Stimulated activated CD4-positive, alpha-beta T cell treated with anti-CD3 and anti-CD28 coated beads, Interleukin-12 subunit alpha, Interleukin-12 subunit beta, amount 100 ng/mL, for 4 hours (primary cell): ENCODE measurements around the gene SLF2.
A peak's percentile ranks its signal among the peaks of the same experiment; 100 is the strongest.

Experiments
- DNase-seq: peaks from one replicate; pipeline ENCODE4 v3.0.0-alpha.2; 2020

SLF2 gene

GRCh38 chr10:101002456-101002855 is 89.7 kb downstream of the SLF2 start:
- DNase-seq = no peak

GRCh38 chr10:101003639-101004206 is 91.0 kb downstream of the SLF2 start:
- no peak for DNase-seq

DNA sequence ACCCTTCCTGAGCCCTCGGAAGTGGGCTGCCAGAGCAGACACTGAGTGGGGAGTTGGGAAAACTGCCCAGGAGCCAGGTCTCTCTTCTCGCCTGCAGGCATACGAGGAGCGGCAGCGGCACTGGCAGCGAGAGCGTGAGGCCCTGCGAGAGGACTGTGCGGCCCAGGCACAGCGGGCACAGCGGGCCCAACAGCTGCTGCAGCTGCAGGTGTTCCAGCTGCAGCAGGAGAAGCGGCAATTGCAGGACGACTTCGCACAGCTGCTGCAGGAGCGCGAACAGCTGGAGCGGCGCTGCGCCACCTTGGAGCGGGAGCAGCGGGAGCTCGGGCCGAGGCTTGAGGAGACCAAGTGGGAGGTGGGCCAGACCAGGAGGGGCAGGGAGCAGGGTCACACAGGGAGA is 92.6 kb downstream of the SLF2 start:
- DNase-seq = no peak

GRCh38 chr10:101005869-101006567 is 93.3 kb downstream of the SLF2 start:
- DNase-seq = no peak

DNA sequence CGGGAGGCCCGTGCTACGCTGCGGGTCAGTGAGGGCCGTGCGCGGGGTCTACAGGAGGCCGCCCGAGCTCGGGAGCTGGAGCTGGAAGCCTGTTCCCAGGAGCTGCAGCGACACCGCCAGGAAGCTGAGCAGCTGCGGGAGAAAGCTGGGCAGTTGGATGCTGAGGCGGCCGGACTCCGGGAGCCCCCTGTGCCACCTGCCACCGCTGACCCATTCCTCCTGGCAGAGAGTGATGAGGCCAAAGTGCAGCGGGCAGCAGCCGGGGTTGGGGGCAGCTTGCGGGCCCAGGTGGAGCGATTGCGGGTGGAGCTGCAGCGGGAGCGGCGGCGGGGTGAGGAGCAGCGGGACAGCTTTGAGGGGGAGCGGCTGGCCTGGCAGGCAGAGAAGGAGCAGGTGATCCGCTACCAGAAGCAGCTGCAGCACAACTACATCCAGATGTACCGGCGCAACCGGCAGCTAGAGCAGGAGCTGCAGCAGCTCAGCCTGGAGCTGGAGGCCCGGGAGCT is 93.9 kb downstream of the SLF2 start:
- DNase-seq = no peak

GRCh38 chr10:101007099-101007711 is 94.4 kb downstream of the SLF2 start:
- DNase-seq = no peak

DNA sequence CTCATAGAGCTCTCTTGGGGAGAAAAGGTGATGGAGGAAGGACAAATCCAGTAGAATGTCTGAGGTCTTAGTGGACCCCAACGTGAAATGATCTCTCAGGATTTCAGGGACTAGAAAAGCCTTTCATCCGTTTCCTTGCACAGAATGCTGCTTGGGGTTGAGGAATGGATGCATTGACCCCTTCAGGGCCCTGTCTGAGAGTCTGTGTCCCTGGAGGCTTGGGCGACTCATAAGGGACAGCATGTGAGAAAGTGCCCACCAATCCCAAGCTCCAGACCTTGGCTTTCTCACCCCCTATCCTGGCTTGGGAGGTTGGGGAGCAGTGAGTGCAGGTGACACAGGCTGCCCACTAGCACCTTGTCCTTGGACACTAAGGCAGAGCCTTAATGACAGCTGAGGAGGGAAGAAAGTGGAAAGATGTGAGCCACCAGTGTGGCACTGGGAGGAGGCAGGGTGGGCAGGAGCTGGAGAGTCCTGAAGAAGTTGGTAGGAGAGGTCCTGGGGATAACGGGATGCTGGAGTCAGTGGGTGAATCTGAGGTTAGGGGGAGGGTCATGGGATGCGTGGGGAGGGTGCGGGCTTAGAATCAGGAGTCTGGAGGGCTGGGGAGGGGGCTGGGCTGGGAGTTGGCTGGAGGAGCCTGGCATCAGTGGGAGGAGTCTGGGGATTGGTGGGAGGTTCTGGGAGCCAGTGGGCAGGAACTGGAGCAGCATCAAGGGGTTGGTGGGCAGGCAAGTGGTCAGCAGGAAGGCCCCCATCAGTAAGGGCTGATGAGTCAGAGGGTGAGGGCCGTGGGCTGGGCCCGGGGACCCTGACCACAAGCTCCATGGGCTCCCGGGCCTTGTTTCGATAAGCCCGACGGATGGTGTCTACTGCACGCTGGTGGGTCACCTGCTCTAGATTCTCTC is 95.4 kb downstream of the SLF2 start:
- no peak for DNase-seq

- DNase-seq = no peak
Measured at GRCh38 chr10:101008823-101009423, 96.2 kb downstream of the SLF2 start.

DNA sequence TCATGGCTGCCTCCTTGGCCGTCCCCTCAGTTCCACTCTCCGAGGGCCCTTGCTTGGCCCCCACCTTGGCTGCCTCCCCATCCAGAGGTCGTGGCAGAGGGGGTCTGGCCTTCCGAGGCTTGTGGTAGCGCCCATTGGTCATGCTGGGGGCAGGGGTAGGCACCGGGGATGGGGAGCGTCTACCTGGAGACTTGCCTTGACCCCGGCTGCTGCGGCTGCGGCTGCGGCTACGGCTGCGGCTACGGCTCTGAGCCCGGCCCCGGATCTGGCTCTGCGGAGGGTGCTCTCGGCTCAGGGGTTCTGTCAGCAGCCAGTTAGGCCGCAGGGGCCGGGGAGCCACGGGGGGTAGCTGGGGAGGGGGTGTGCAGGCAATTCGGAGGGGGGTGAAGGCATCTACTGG is 97.6 kb downstream of the SLF2 start:
- DNase-seq = no peak

- no peak for DNase-seq
Measured at GRCh38 chr10:101011517-101012423, 99.0 kb downstream of the SLF2 start.

DNA sequence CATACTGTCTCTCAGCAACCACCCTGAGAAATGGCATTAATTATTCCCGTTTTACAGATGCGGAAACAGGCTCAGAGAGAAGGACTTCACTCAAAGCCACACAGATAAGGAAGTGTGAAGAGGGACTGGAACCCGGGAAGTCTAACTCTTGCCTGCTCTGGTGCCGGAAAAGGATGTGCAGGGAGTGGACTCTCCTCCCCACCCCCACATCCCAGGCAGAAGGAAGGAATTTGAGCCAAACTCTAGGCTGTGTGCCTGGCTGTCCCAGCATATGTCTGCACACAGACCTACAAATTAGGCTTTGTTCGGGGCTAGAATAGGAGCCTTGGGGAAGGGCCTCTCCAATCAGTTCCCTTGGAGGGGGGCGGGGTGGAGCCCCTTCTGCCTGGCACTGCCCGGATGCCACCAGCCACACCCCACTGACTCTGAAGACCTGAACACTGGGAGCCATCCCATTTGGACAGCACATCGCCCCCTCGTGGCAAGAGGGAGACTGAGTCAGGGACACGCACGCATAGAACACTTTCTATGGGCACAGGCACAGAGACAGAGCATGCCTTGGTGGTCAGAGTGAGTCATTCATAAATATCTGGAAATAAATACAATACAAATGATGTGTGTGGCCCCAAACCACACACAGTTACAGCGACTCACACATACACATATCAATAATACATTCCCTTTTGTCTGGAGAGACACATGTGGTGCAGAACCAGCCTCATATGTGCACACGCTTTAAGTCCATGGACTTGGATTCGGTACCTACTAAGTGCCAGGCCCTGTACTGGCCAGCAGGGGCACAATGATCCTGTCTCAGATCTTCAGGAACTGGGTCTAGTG is 100.0 kb downstream of the SLF2 start:
- peak; percentile 71 for DNase-seq

GRCh38 chr10:101013365-101013825 is 100.6 kb downstream of the SLF2 start:
- DNase-seq = no peak

GRCh38 chr10:101014230-101014884 is 101.6 kb downstream of the SLF2 start:
- peak; percentile 72 for DNase-seq
